Colonic mucosa (tissue), 4 donors: Measurements from ENCODE around the gene EIF5A2. TPM values are rescaled to one million over a fixed set of nuclear protein-coding genes. Genes with fewer than 3 reads are reported as not detected.
A peak's percentile ranks its signal among the peaks of the same experiment; 100 is the strongest.
"Not testable (repeated sequence)": the region's sequence is repeated elsewhere in the genome, so short reads cannot be mapped to it uniquely, and the experiment has no call there.

Experiments
- DNase-seq: peaks from one replicate; pipeline ENCODE4 v3.0.0-alpha.2; 2020
- H3K27ac ChIP-seq: fragments of 200-600 bp; one replicate; pipeline ENCODE4 v1.8.0; 2021
- H3K27me3 ChIP-seq: fragments of 200-600 bp; one replicate; pipeline ENCODE4 v1.8.0; 2021
- H3K36me3 ChIP-seq: fragments of 200-600 bp; one replicate; pipeline ENCODE4 v1.8.0; 2021
- H3K4me1 ChIP-seq: fragments of 200-600 bp; one replicate; pipeline ENCODE4 v1.8.0; 2021; ENCODE audit warnings: mild to moderate bottlenecking
- H3K4me3 ChIP-seq: fragments of 200-600 bp; one replicate; pipeline ENCODE4 v1.8.0; 2021
- H3K9ac ChIP-seq, 2 donors: one replicate each; pipeline ENCODE4 v1.7.0; 2013; ENCODE audit warnings: control low read depth in 2 of 2, low read depth in 2 of 2, low read length in 2 of 2
- H3K9me3 ChIP-seq: fragments of 200-600 bp; one replicate; pipeline ENCODE4 v1.8.0; 2021
- CTCF ChIP-seq: fragments of 200-600 bp; IDR thresholded peaks from one replicate; pipeline ENCODE4 v1.8.0; 2022; ENCODE audit warnings: antibody characterized with exemption, mild to moderate bottlenecking
- intact Hi-C: fragments of 100-400 bp; cut with DNase I; formaldehyde crosslinking; loops from one replicate; pipeline ENCODE4 v1.14.1; 2022
- total RNA-seq, 2 donors: library from RNA; stranded (reverse); fragmentation: NEBNext Ultra II Directional in 1 of 2; extraction: Animal tissue kit (Norgen Biotek cat#: 25700) in 1 of 2; gene quantifications; one replicate each; pipeline ENCODE4 v1.2.1, GENCODE V29; 2021
- donor health status: healthy.
- donor health status: DM: no; HTN: no; CAD: no.
- donor health status: DM: no; HTN: no; CAD: no.

The EIF5A2 gene
- total RNA-seq, 2 donors from 2014 or later, result 6.1 to 9.6 TPM

- Histone ChIP-seq H3K9ac (peak overlapping the region in 1 of 2 donors; percentile 57), H3K4me3 (peak overlapping the region; percentile 74), H3K4me1 (peaks cover 4% of the 10 kb centered on the region), H3K27ac (peak overlapping the region; percentile 16), H3K27me3 (no peaks in the 10 kb centered on the region), H3K9me3 (no peaks in the 10 kb centered on the region), H3K36me3 (no peaks in the 10 kb centered on the region)
- intact Hi-C loops, result no loop called here
- no peak for TF ChIP-seq CTCF
- DNase-seq, result no peak
These were observed 701 bp downstream of the EIF5A2 start for GRCh38 chr3:170907637-170908234.

DNA sequence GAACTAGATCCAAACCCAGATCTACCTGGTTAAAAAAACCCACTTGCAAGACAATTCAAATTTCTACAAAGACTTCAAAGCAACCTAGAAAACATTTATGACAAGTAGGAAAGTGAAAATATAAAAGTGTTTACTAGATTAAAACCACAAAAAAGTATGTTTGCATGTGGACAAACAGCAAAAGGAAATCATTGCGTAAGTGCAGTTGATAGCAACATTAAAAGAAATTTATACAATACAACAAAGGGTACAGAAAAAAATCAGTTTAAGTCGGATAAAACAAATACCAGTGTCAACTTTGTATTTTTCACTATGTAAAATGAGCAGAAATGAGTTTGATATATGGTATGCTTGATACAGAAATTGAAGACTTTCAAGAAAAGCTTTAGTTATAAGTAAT lies 2.6 kb downstream of the EIF5A2 start:
- no peak for TF ChIP-seq CTCF

DNA sequence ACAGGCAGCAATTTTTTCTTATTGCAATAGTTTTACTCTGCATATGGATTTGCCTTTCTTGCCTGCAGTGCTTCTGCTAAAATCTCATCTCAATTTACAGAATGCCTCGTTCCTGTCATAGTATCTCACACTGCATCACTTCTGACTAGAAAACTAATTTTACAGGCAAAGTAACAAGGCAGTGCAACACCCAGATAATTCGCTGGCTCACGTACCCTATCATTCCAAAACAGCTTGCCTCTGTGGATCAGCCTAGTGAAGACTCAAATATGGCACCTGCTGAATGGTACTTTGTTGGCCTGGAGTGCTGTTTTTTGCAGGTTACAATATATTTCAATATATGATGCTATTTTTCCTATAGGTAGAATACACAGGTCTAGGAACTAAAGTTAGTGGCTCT lies 5.3 kb downstream of the EIF5A2 start:
- Histone ChIP-seq H3K9ac (no peak overlapping the region), H3K27ac (no peak overlapping the region), H3K4me1 (peaks cover 4% of the 10 kb centered on the region), H3K36me3 (no peaks in the 10 kb centered on the region), H3K27me3 (no peaks in the 10 kb centered on the region), H3K4me3 (no peak overlapping the region), H3K9me3 (no peaks in the 10 kb centered on the region)
- intact Hi-C loops, result no loop called here
- no peak for DNase-seq
- no peak for TF ChIP-seq CTCF

More for the DNA sequence above, 2.6 kb downstream of the EIF5A2 start:
- no peak overlapping the region for H3K9ac ChIP-seq
- no peak overlapping the region for H3K27ac ChIP-seq
- no peak overlapping the region for H3K4me3 ChIP-seq
- H3K27me3 ChIP-seq, result no peaks in the 10 kb centered on the region
- no peaks in the 10 kb centered on the region for H3K36me3 ChIP-seq
- no peaks in the 10 kb centered on the region for H3K9me3 ChIP-seq
- H3K4me1 ChIP-seq, result peaks cover 4% of the 10 kb centered on the region
- DNase-seq, result no peak
- intact Hi-C loops, result no loop called here

GRCh38 chr3:170899455-170899854 lies 9.0 kb downstream of the EIF5A2 start:
- Histone ChIP-seq H3K4me3 (no peak overlapping the region), H3K36me3 (no peaks in the 10 kb centered on the region), H3K27ac (no peak overlapping the region), H3K9ac (no peak overlapping the region), H3K4me1 (no peaks in the 10 kb centered on the region), H3K9me3 (no peaks in the 10 kb centered on the region), H3K27me3 (no peaks in the 10 kb centered on the region)
- DNase-seq, result no peak
- intact Hi-C loops, result no loop called here
- no peak for TF ChIP-seq CTCF

GRCh38 chr3:170897978-170898377 lies 10.5 kb downstream of the EIF5A2 start:
- Histone ChIP-seq H3K27me3 (no peaks in the 10 kb centered on the region), H3K9ac (no peak overlapping the region), H3K9me3 (no peaks in the 10 kb centered on the region), H3K27ac (no peak overlapping the region), H3K4me3 (no peak overlapping the region), H3K4me1 (no peaks in the 10 kb centered on the region), H3K36me3 (no peaks in the 10 kb centered on the region)
- DNase-seq, result no peak
- intact Hi-C loops, result no loop called here
- TF ChIP-seq CTCF, result no peak

DNA sequence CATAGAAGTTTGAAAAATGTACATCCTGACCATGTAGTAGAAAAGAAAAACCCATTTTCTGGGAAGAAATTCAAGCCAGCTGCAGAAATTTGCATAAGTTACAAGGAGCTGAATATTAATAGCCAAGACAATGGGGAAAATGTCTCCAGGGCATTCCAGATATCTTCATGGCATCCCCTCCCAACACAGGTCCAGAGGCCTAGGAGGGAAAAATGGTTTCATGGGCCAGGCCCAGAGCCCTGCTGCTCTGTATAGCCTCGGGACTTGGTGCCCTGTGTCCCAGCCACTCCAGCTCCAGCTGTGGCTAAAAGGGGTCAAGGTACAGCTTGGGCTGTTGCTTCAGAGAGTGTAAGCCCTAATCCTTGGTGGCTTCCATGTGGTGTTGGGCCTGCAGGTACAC lies 11.2 kb downstream of the EIF5A2 start:
- H3K36me3 ChIP-seq, DNase-seq, H3K9ac ChIP-seq, H3K4me1 ChIP-seq, intact Hi-C loops, H3K9me3 ChIP-seq, H3K27ac ChIP-seq, H3K27me3 ChIP-seq, H3K4me3 ChIP-seq: not testable (repeated sequence)
